HCT116 (cell line): ENCODE results near the gene CDYL2. TPM values are rescaled to one million over a fixed set of nuclear protein-coding genes. Genes with fewer than 3 reads are reported as not detected.

Source experiments
- ATAC-seq: fragments of 200-7000 bp; cut with Tn5 transposase; 2 replicates; pipeline ENCODE4 v1.9.1; 2020; ENCODE audit warnings: mild to moderate bottlenecking, moderate library complexity
- BruUV-seq: library from RNA; stranded (reverse); fragments of 400-500 nt; replicated peaks from 2 replicates; lab custom pipeline; 2021; lab: Mats Ljungman, UMichigan
- CTCF ChIA-PET: fragments of 300-600 bp; sonication (Branson Sonifier 250); formaldehyde crosslinking; loops from one replicate; lab custom pipeline; 2021; ENCODE audit warnings: antibody characterized with exemption; lab: Charles Lee
- POLR2A ChIA-PET: fragments of 300-600, 350-600 bp; sonication (Branson Sonifier 250); formaldehyde crosslinking; loops from one replicate; lab custom pipeline; 2021; ENCODE audit warnings: antibody characterized with exemption; lab: Charles Lee
- RAD21 ChIA-PET, 2 experiments: fragments of 300-600 bp; sonication (Branson Sonifier 250); formaldehyde crosslinking; loops; one replicate each; lab custom pipeline; 2023; ENCODE audit warnings: low total read pairs in 2 of 2; ENCODE audit not compliant: uncharacterized antibody in 2 of 2, unreplicated experiment in 2 of 2, low non-redundant PET in 1 of 2; lab: Charles Lee
- DNase-seq: peaks from one replicate; pipeline ENCODE4 v3.0.0-alpha.2; 2010; ENCODE audit warnings: low read depth, low spot score
- H2AFZ ChIP-seq: fragments of 200-600 bp; shearing (Covaris generic), sonication (generic); 2 replicates; pipeline ENCODE4 v1.6.1; 2017; ENCODE audit warnings: low read depth, mixed run types, mixed read lengths, antibody characterized with exemption, low read length; ENCODE audit not compliant: poor library complexity, severe bottlenecking
- H3K27ac ChIP-seq: 2 replicates; pipeline ENCODE4 v1.5.1; 2012; ENCODE audit warnings: low read depth, low read length
- H3K27me3 ChIP-seq: fragments of 200-600 bp; sonication (generic); 2 replicates; pipeline ENCODE4 v1.6.1; 2016; ENCODE audit warnings: mixed run types, low read length, mixed read lengths; ENCODE audit not compliant: insufficient read depth
- H3K36me3 ChIP-seq, 2 experiments: fragments of 200-500 bp in 1 of 2; fragments of 200-600 bp in 1 of 2; sonication (Bioruptor generic) in 1 of 2; sonication (generic) in 1 of 2; 2 replicates each; pipeline versions ENCODE4 v1.5.1 to v1.6.1; 2014 to 2016; ENCODE audit warnings: low read length in 2 of 2, inconsistent platforms in 1 of 2, mixed read lengths in 1 of 2, mixed run types in 1 of 2; ENCODE audit not compliant: insufficient read depth in 2 of 2, control insufficient read depth in 1 of 2
- H3K4me1 ChIP-seq, 2 experiments: fragments of 200-600 bp in 1 of 2; sonication (generic) in 1 of 2; 2 replicates each; pipeline versions ENCODE4 v1.5.1 to v1.6.1; 2012 to 2017; ENCODE audit warnings: low read length in 2 of 2, inconsistent platforms in 1 of 2, mild to moderate bottlenecking in 1 of 2, mixed read lengths in 1 of 2, mixed run types in 1 of 2, moderate library complexity in 1 of 2; ENCODE audit not compliant: insufficient read depth in 2 of 2, control insufficient read depth in 1 of 2
- H3K4me2 ChIP-seq: fragments of 200-600 bp; sonication (generic); 2 replicates; pipeline ENCODE4 v1.6.1; 2017; ENCODE audit warnings: mixed run types, low read length, mixed read lengths
- H3K4me3 ChIP-seq, 2 experiments: fragments of 200-600 bp in 1 of 2; sonication (generic) in 1 of 2; replicated peaks in 1 of 2; 2 replicates each; pipeline ENCODE4 v1.5.1; 2011 to 2016; ENCODE audit warnings: low read length in 2 of 2, control low read depth in 1 of 2, low read depth in 1 of 2, mild to moderate bottlenecking in 1 of 2, mixed read lengths in 1 of 2, mixed run types in 1 of 2
- H3K79me2 ChIP-seq: fragments of 200-600 bp; sonication (generic); 2 replicates; pipeline ENCODE4 v1.6.1; 2017; ENCODE audit warnings: mild to moderate bottlenecking, mixed run types, low read length, moderate library complexity, mixed read lengths; ENCODE audit not compliant: insufficient read depth
- H3K9ac ChIP-seq: fragments of 200-600 bp; sonication (generic); 2 replicates; pipeline ENCODE4 v1.6.1; 2016; ENCODE audit warnings: low read length, mixed read lengths
- H3K9me2 ChIP-seq: fragments of 200-600 bp; sonication (generic), shearing (Covaris generic); 2 replicates; pipeline ENCODE4 v1.6.1; 2017; ENCODE audit warnings: mixed run types, mild to moderate bottlenecking, moderate library complexity; ENCODE audit not compliant: insufficient read depth
- H3K9me3 ChIP-seq, 2 experiments: fragments of 200-500 bp in 1 of 2; fragments of 200-600 bp in 1 of 2; sonication (Bioruptor generic) in 1 of 2; sonication (generic) in 1 of 2; 2 replicates each; pipeline ENCODE4 v1.6.1; 2014 to 2017; ENCODE audit warnings: low read length in 2 of 2, mixed read lengths in 2 of 2, inconsistent platforms in 1 of 2, low read depth in 1 of 2, mild to moderate bottlenecking in 1 of 2, mixed run types in 1 of 2, moderate library complexity in 1 of 2; ENCODE audit not compliant: control insufficient read depth in 1 of 2, insufficient read depth in 1 of 2
- H4K20me1 ChIP-seq: fragments of 200-600 bp; sonication (generic), shearing (Covaris generic); 2 replicates; pipeline ENCODE4 v1.6.1; 2017; ENCODE audit warnings: mixed run types, mild to moderate bottlenecking, moderate library complexity; ENCODE audit not compliant: insufficient read depth
- CBX3 ChIP-seq: IDR thresholded peaks from 2 replicates; pipeline ENCODE4 v1.6.1; 2012; ENCODE audit warnings: low read depth
- EGR1 ChIP-seq: IDR thresholded peaks from 2 replicates; pipeline ENCODE4 v1.6.1; 2012; ENCODE audit warnings: low read depth
- ELF1 ChIP-seq: IDR thresholded peaks from 2 replicates; pipeline ENCODE4 v1.6.1; 2012; ENCODE audit warnings: low read depth, borderline replicate concordance
- EZH2 ChIP-seq: fragments of 200-600 bp; sonication (generic); IDR thresholded peaks from 2 replicates; pipeline ENCODE4 v1.6.1; 2017; ENCODE audit warnings: antibody characterized with exemption, mixed run types
- EZH2phosphoT487 ChIP-seq: fragments of 200-600 bp; IDR thresholded peaks from 2 replicates; pipeline ENCODE4 v1.6.1; 2018; ENCODE audit warnings: antibody characterized with exemption, borderline replicate concordance
- FOSL1 ChIP-seq: IDR thresholded peaks from 2 replicates; pipeline ENCODE4 v1.6.1; 2012; ENCODE audit warnings: low read depth
- POLR2A ChIP-seq: IDR thresholded peaks from 2 replicates; pipeline ENCODE4 v1.7.0; 2011; ENCODE audit warnings: borderline replicate concordance; ENCODE audit not compliant: insufficient read depth, insufficient read length; ENCODE audit errors: extremely low read depth
- POLR2AphosphoS5 ChIP-seq: IDR thresholded peaks from 2 replicates; pipeline ENCODE4 v1.6.1; 2011; ENCODE audit warnings: mild to moderate bottlenecking, low read depth, low read length, moderate library complexity
- RAD21 ChIP-seq: IDR thresholded peaks from 2 replicates; pipeline ENCODE4 v1.6.1; 2012; ENCODE audit warnings: low read depth, mild to moderate bottlenecking
- SIN3A ChIP-seq: IDR thresholded peaks from 2 replicates; pipeline ENCODE4 v1.6.1; 2012; ENCODE audit warnings: low read depth
- SP1 ChIP-seq: IDR thresholded peaks from 2 replicates; pipeline ENCODE4 v1.6.1; 2012; ENCODE audit warnings: low read depth
- TCF7L2 ChIP-seq: IDR thresholded peaks from 2 replicates; pipeline ENCODE4 v1.7.0; 2011; ENCODE audit warnings: borderline replicate concordance, inconsistent platforms; ENCODE audit not compliant: insufficient read depth, insufficient read length; ENCODE audit errors: extremely low read depth
- YY1 ChIP-seq: IDR thresholded peaks from 2 replicates; pipeline ENCODE4 v1.6.1; 2011; ENCODE audit warnings: low read length, low read depth, moderate library complexity, mild to moderate bottlenecking; ENCODE audit not compliant: insufficient replicate concordance; ENCODE audit errors: extremely low read depth
- ZNF274 ChIP-seq: fragments of 200-500 bp; sonication (Bioruptor generic); IDR thresholded peaks from 2 replicates; pipeline ENCODE4 v1.6.1; 2014; ENCODE audit warnings: mild to moderate bottlenecking, low read depth, low read length, inconsistent platforms
- intact Hi-C: fragments of 100-400 bp; cut with micrococcal nuclease; formaldehyde crosslinking; loops from 2 replicates; pipeline ENCODE4 v1.10.0; 2022
- total RNA-seq: library from RNA; stranded (reverse); gene quantifications from one replicate; pipeline ENCODE4 v1.2.1, GENCODE V29; 2021; ENCODE audit not compliant: unreplicated experiment
- TF ChIP-seq, protein P1 (sequence below), 3 experiments: fragments of 200-600 bp in 1 of 3; sonication (generic) in 1 of 3; IDR thresholded peaks in 2 of 3; conservative IDR thresholded peaks in 1 of 3; 2 replicates each; pipeline ENCODE4 v1.5.1; 2012 to 2017; ENCODE audit warnings: low read depth in 2 of 3, low read length in 2 of 3, antibody characterized with exemption in 1 of 3, borderline replicate concordance in 1 of 3, control low read depth in 1 of 3, mild to moderate bottlenecking in 1 of 3, mixed read lengths in 1 of 3, mixed run types in 1 of 3, moderate library complexity in 1 of 3; ENCODE audit not compliant: insufficient read depth in 1 of 3
- TF ChIP-seq, protein P2 (sequence below): IDR thresholded peaks from 2 replicates; pipeline ENCODE4 v1.6.1; 2012
- TF ChIP-seq, protein P3 (sequence below): IDR thresholded peaks from 2 replicates; pipeline ENCODE4 v1.6.1; 2012; ENCODE audit warnings: low read depth
- TF ChIP-seq, protein P4 (sequence below): IDR thresholded peaks from 2 replicates; pipeline ENCODE4 v1.6.1; 2011; ENCODE audit warnings: mild to moderate bottlenecking, low read length, moderate library complexity; ENCODE audit not compliant: insufficient replicate concordance; ENCODE audit errors: extremely low read depth
- TF ChIP-seq, protein P5 (sequence below): IDR thresholded peaks from 2 replicates; pipeline ENCODE4 v1.6.1; 2012

Gene CDYL2
- total RNA-seq, 1 experiment from 2014 or later, result 0.10 TPM

DNA sequence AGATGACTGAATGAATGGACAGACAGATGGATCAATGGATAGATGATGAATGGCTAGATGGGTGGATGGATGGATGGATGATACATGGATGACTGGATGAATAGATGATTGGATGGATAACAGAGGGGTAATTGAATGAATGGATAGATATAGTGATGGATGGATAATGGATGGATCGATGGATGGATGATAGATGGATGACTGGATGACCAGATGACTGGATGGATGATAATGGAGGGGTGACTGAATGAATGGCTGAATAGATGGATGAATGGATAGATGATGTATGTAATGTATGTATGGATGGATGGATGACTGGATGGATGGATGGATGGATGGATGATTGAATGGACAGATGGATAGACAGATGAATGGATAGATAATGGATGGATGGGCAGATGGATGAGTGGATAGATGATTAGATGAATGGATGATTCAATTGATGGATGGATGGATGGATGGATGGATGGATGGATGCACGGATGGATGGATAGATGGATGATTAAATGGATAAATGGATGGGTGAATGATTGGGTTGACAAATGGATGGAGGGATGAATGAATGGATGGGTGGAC lies 87.7 kb downstream of the CDYL2 start:
- DNase-seq, result no peak
- Histone ChIP-seq H3K4me3 (no peak overlapping the region), H4K20me1 (no peaks in the 10 kb centered on the region), H3K4me2 (no peak overlapping the region), H3K9me3 (no peaks in the 10 kb centered on the region), H3K36me3 (no peaks in the 10 kb centered on the region)
- TF ChIP-seq, protein P1, sequence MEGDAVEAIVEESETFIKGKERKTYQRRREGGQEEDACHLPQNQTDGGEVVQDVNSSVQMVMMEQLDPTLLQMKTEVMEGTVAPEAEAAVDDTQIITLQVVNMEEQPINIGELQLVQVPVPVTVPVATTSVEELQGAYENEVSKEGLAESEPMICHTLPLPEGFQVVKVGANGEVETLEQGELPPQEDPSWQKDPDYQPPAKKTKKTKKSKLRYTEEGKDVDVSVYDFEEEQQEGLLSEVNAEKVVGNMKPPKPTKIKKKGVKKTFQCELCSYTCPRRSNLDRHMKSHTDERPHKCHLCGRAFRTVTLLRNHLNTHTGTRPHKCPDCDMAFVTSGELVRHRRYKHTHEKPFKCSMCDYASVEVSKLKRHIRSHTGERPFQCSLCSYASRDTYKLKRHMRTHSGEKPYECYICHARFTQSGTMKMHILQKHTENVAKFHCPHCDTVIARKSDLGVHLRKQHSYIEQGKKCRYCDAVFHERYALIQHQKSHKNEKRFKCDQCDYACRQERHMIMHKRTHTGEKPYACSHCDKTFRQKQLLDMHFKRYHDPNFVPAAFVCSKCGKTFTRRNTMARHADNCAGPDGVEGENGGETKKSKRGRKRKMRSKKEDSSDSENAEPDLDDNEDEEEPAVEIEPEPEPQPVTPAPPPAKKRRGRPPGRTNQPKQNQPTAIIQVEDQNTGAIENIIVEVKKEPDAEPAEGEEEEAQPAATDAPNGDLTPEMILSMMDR (IDR thresholded peaks at IDR 0.05 in 2 of 3, conservative IDR thresholded peaks at IDR 0.05 in 1 of 3; ENCODE audit: borderline replicate concordance in 1 of 3, insufficient read depth in 1 of 3, low read depth in 2 of 3, low read length in 2 of 3), result no peak
- TF ChIP-seq SIN3A (no peak), EGR1 (no peak), ZNF274 (no peak), POLR2A (no peak), CBX3 (no peak), TCF7L2 (no peak), ELF1 (no peak), EZH2 (no peak), POLR2AphosphoS5 (no peak), EZH2phosphoT487 (no peak), SP1 (no peak), FOSL1 (no peak), RAD21 (no peak), YY1 (no peak)
- TF ChIP-seq, protein P2, sequence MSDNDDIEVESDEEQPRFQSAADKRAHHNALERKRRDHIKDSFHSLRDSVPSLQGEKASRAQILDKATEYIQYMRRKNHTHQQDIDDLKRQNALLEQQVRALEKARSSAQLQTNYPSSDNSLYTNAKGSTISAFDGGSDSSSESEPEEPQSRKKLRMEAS, result no peak
- TF ChIP-seq, protein P3, sequence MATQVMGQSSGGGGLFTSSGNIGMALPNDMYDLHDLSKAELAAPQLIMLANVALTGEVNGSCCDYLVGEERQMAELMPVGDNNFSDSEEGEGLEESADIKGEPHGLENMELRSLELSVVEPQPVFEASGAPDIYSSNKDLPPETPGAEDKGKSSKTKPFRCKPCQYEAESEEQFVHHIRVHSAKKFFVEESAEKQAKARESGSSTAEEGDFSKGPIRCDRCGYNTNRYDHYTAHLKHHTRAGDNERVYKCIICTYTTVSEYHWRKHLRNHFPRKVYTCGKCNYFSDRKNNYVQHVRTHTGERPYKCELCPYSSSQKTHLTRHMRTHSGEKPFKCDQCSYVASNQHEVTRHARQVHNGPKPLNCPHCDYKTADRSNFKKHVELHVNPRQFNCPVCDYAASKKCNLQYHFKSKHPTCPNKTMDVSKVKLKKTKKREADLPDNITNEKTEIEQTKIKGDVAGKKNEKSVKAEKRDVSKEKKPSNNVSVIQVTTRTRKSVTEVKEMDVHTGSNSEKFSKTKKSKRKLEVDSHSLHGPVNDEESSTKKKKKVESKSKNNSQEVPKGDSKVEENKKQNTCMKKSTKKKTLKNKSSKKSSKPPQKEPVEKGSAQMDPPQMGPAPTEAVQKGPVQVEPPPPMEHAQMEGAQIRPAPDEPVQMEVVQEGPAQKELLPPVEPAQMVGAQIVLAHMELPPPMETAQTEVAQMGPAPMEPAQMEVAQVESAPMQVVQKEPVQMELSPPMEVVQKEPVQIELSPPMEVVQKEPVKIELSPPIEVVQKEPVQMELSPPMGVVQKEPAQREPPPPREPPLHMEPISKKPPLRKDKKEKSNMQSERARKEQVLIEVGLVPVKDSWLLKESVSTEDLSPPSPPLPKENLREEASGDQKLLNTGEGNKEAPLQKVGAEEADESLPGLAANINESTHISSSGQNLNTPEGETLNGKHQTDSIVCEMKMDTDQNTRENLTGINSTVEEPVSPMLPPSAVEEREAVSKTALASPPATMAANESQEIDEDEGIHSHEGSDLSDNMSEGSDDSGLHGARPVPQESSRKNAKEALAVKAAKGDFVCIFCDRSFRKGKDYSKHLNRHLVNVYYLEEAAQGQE, result no peak
- TF ChIP-seq, protein P4, sequence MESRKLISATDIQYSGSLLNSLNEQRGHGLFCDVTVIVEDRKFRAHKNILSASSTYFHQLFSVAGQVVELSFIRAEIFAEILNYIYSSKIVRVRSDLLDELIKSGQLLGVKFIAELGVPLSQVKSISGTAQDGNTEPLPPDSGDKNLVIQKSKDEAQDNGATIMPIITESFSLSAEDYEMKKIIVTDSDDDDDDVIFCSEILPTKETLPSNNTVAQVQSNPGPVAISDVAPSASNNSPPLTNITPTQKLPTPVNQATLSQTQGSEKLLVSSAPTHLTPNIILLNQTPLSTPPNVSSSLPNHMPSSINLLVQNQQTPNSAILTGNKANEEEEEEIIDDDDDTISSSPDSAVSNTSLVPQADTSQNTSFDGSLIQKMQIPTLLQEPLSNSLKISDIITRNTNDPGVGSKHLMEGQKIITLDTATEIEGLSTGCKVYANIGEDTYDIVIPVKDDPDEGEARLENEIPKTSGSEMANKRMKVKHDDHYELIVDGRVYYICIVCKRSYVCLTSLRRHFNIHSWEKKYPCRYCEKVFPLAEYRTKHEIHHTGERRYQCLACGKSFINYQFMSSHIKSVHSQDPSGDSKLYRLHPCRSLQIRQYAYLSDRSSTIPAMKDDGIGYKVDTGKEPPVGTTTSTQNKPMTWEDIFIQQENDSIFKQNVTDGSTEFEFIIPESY, result no peak
- TF ChIP-seq, protein P5, sequence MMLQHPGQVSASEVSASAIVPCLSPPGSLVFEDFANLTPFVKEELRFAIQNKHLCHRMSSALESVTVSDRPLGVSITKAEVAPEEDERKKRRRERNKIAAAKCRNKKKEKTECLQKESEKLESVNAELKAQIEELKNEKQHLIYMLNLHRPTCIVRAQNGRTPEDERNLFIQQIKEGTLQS, result no peak
- TF ChIP-seq, all 23 proteins: peak for 0
- ATAC-seq, result no peak
- no peaks in the 10 kb centered on the region for H3K79me2 ChIP-seq
- POLR2A ChIA-PET, result no interaction called here
- H3K9me2 ChIP-seq, result no peaks in the 10 kb centered on the region
- RAD21 ChIA-PET, result no interaction called here
- no peak overlapping the region for H3K9ac ChIP-seq
- H3K4me1 ChIP-seq, result 0 out of 4 replicates have a peak, but pooled peaks cover 0 to 3% of the 10 kb centered on the region in 2 experiments
- intact Hi-C loops, result no loop called here
- CTCF ChIA-PET, result no interaction called here
- no TSS peak for BruUV-seq
- H3K27ac ChIP-seq, result no peak overlapping the region
- H2AFZ ChIP-seq, result no peak overlapping the region
- H3K27me3 ChIP-seq, result no peaks in the 10 kb centered on the region
